H1 (cell line): ENCODE data around the gene ZNF609. TPM values are rescaled to one million over a fixed set of nuclear protein-coding genes. Genes with fewer than 3 reads are reported as not detected.

ENCODE experiments used
- CTCF ChIA-PET: fragments of 300-600 bp; sonication (Branson Sonifier 250); formaldehyde crosslinking; loops from one replicate; lab custom pipeline; 2021; ENCODE audit not compliant: partially characterized antibody; lab: Charles Lee
- POLR2A ChIA-PET: fragments of 300-600 bp; sonication (Branson Sonifier 250); formaldehyde crosslinking; loops from one replicate; lab custom pipeline; 2021; ENCODE audit warnings: inconsistent platforms; ENCODE audit not compliant: partially characterized antibody; lab: Charles Lee
- DNase-seq, 2 experiments: peaks; one replicate each; pipeline versions ENCODE4 v3.0.0 to v3.0.0-alpha.2; 2010 to 2022; ENCODE audit warnings: low spot score in 2 of 2, low read depth in 1 of 2, mixed read lengths in 1 of 2
- FAIRE-seq: peaks from 2 replicates; lab custom pipeline; 2011; peaks lifted over from hg19 to GRCh38; lab: Jason Lieb, UNC
- H2AFZ ChIP-seq: 2 replicates; pipeline ENCODE4 v1.8.1; 2012; ENCODE audit warnings: low read length, inconsistent platforms
- H2AK5ac ChIP-seq: 2 replicates; pipeline ENCODE4 v1.6.1; 2013; ENCODE audit warnings: low read depth, low read length
- H2BK120ac ChIP-seq: replicated peaks from 2 replicates; pipeline ENCODE3; 2013; ENCODE audit warnings: low read depth, low read length, inconsistent platforms
- H2BK12ac ChIP-seq: 2 replicates; pipeline ENCODE4 v1.6.1; 2013; ENCODE audit warnings: low read depth, low read length
- H2BK15ac ChIP-seq: 2 replicates; pipeline ENCODE4 v1.6.1; 2013; ENCODE audit warnings: low read length
- H2BK20ac ChIP-seq: 2 replicates; pipeline ENCODE4 v1.6.1; 2013; ENCODE audit warnings: low read length
- H2BK5ac ChIP-seq: 2 replicates; pipeline ENCODE4 v1.6.1; 2013; ENCODE audit warnings: low read depth, low read length
- H3K14ac ChIP-seq: 2 replicates; pipeline ENCODE4 v1.6.1; 2013; ENCODE audit warnings: inconsistent platforms; ENCODE audit not compliant: insufficient read length
- H3K18ac ChIP-seq: 2 replicates; pipeline ENCODE4 v1.6.1; 2013; ENCODE audit warnings: low read length; ENCODE audit errors: extremely low read depth
- H3K23ac ChIP-seq: 2 replicates; pipeline ENCODE4 v1.6.1; 2013; ENCODE audit warnings: inconsistent platforms; ENCODE audit not compliant: insufficient read length
- H3K23me2 ChIP-seq: 2 replicates; pipeline ENCODE4 v1.6.1; 2013; ENCODE audit warnings: low read depth, low read length
- H3K27ac ChIP-seq: 2 replicates; pipeline ENCODE4 v1.6.1; 2011; ENCODE audit warnings: low read depth, low read length, inconsistent platforms
- H3K27me3 ChIP-seq, 4 experiments: replicated peaks in 1 of 4; 1 replicate in 1 of 4; 2 replicates in 3 of 4; pipeline versions ENCODE4 v1.6.1 to v1.8.1; 2011 to 2013; ENCODE audit warnings: low read length in 3 of 4, mild to moderate bottlenecking in 3 of 4, inconsistent platforms in 2 of 4, mixed read lengths in 2 of 4, moderate library complexity in 1 of 4; ENCODE audit not compliant: control insufficient read depth in 3 of 4, insufficient read depth in 3 of 4; ENCODE audit errors: extremely low read depth in 1 of 4
- H3K36me3 ChIP-seq, 4 experiments: 2 replicates each; pipeline versions ENCODE4 v1.6.1 to v1.8.1; 2011 to 2013; ENCODE audit warnings: mild to moderate bottlenecking in 4 of 4, low read length in 3 of 4, moderate library complexity in 2 of 4, control low read depth in 1 of 4, inconsistent platforms in 1 of 4; ENCODE audit not compliant: insufficient read depth in 4 of 4, control insufficient read depth in 2 of 4
- H3K4ac ChIP-seq: replicated peaks from 2 replicates; pipeline ENCODE3; 2013; ENCODE audit warnings: low read length, low read depth, mixed read lengths, inconsistent platforms; ENCODE audit not compliant: insufficient read length
- H3K4me1 ChIP-seq, 4 experiments: replicated peaks in 1 of 4; 1 replicate in 1 of 4; 2 replicates in 3 of 4; pipeline versions ENCODE4 v1.6.1 to v1.8.1; 2011 to 2013; ENCODE audit warnings: low read length in 3 of 4, inconsistent platforms in 2 of 4, mixed read lengths in 1 of 4; ENCODE audit not compliant: insufficient read depth in 4 of 4, control insufficient read depth in 3 of 4
- H3K4me2 ChIP-seq, 2 experiments: 2 replicates each; pipeline versions ENCODE4 v1.6.1 to v1.8.1; 2011 to 2013; ENCODE audit warnings: low read depth in 2 of 2, low read length in 2 of 2, control low read depth in 1 of 2, inconsistent platforms in 1 of 2, mild to moderate bottlenecking in 1 of 2; ENCODE audit not compliant: insufficient read depth in 1 of 2
- H3K4me3 ChIP-seq, 4 experiments: fragments of 200-600, 300-600 bp in 1 of 4; sonication (generic), shearing (Covaris generic), sonication (Bioruptor Twin) in 1 of 4; 2 replicates each; pipeline versions ENCODE4 v1.5.1 to v1.8.1; 2011 to 2016; ENCODE audit warnings: low read length in 4 of 4, low read depth in 3 of 4, control low read depth in 2 of 4, inconsistent platforms in 2 of 4, mild to moderate bottlenecking in 2 of 4, mixed read lengths in 1 of 4, moderate library complexity in 1 of 4; ENCODE audit not compliant: insufficient read depth in 2 of 4; ENCODE audit errors: extremely low read depth in 1 of 4
- H3K56ac ChIP-seq: replicated peaks from 2 replicates; pipeline ENCODE3; 2013; ENCODE audit warnings: low read depth, mild to moderate bottlenecking, mixed read lengths, low read length, inconsistent platforms; ENCODE audit not compliant: insufficient read length
- H3K79me1 ChIP-seq: 2 replicates; pipeline ENCODE4 v1.6.1; 2013; ENCODE audit warnings: low read depth, low read length, control low read depth
- H3K79me2 ChIP-seq, 2 experiments: 2 replicates each; pipeline versions ENCODE4 v1.6.1 to v1.8.1; 2012 to 2013; ENCODE audit warnings: low read length in 2 of 2, mild to moderate bottlenecking in 2 of 2, inconsistent platforms in 1 of 2; ENCODE audit not compliant: insufficient read depth in 2 of 2, control insufficient read depth in 1 of 2
- H3K9ac ChIP-seq, 4 experiments: replicated peaks in 1 of 4; 1 replicate in 1 of 4; 2 replicates in 3 of 4; pipeline versions ENCODE4 v1.6.1 to v1.8.1; 2011 to 2013; ENCODE audit warnings: low read depth in 3 of 4, low read length in 3 of 4, control low read depth in 2 of 4, mild to moderate bottlenecking in 2 of 4, moderate library complexity in 2 of 4, inconsistent platforms in 1 of 4; ENCODE audit errors: extremely low read depth in 1 of 4
- H3K9me3 ChIP-seq, 2 experiments: 2 replicates each; pipeline versions ENCODE4 v1.6.1 to v1.8.1; 2012 to 2013; ENCODE audit warnings: mild to moderate bottlenecking in 2 of 2, moderate library complexity in 2 of 2, control low read depth in 1 of 2, inconsistent platforms in 1 of 2, low read depth in 1 of 2, low read length in 1 of 2, mixed read lengths in 1 of 2; ENCODE audit not compliant: insufficient read depth in 2 of 2
- H4K20me1 ChIP-seq, 2 experiments: replicated peaks in 1 of 2; 2 replicates each; pipeline versions ENCODE3 to v1.8.1; 2011 to 2013; ENCODE audit warnings: inconsistent platforms in 2 of 2, low read length in 2 of 2, mild to moderate bottlenecking in 1 of 2; ENCODE audit not compliant: insufficient read depth in 2 of 2, control insufficient read depth in 1 of 2
- H4K5ac ChIP-seq: 2 replicates; pipeline ENCODE4 v1.6.1; 2013; ENCODE audit warnings: low read length, low read depth, mixed read lengths, inconsistent platforms; ENCODE audit not compliant: insufficient read length
- H4K8ac ChIP-seq: 2 replicates; pipeline ENCODE4 v1.8.0; 2013; ENCODE audit warnings: mild to moderate bottlenecking, moderate library complexity, low read length, inconsistent platforms; ENCODE audit not compliant: insufficient read depth; ENCODE audit errors: extremely low read depth
- H4K91ac ChIP-seq: replicated peaks from 2 replicates; pipeline ENCODE3; 2013; ENCODE audit warnings: low read length, mixed read lengths, inconsistent platforms; ENCODE audit not compliant: insufficient read length
- ATF3 ChIP-seq: IDR thresholded peaks from 2 replicates; pipeline ENCODE4 v1.6.1; 2011; ENCODE audit warnings: low read depth, mild to moderate bottlenecking, low read length; ENCODE audit not compliant: insufficient read depth
- KDM4A ChIP-seq: IDR thresholded peaks from one replicate; pipeline ENCODE4 v1.7.1; 2012; ENCODE audit warnings: low read depth, mild to moderate bottlenecking, moderate library complexity, low read length, inconsistent platforms; ENCODE audit not compliant: severe bottlenecking
- MAX ChIP-seq: IDR thresholded peaks from 2 replicates; pipeline ENCODE4 v1.6.1; 2012; ENCODE audit warnings: inconsistent platforms
- POLR2AphosphoS5 ChIP-seq: IDR thresholded peaks from 2 replicates; pipeline ENCODE4 v1.6.1; 2011; ENCODE audit warnings: low read depth, low read length
- RXRA ChIP-seq: IDR thresholded peaks from 2 replicates; pipeline ENCODE4 v1.6.1; 2011; ENCODE audit warnings: low read depth, mild to moderate bottlenecking, low read length, moderate library complexity; ENCODE audit not compliant: insufficient read depth
- SP1 ChIP-seq: IDR thresholded peaks from 2 replicates; pipeline ENCODE4 v1.6.1; 2011; ENCODE audit warnings: low read depth, low read length
- SP2 ChIP-seq: IDR thresholded peaks from 2 replicates; pipeline ENCODE4 v1.6.1; 2012; ENCODE audit warnings: mild to moderate bottlenecking, low read length, inconsistent platforms
- WGBS, 2 experiments: shearing (Covaris generic) in 1 of 2; methylation state at CpG; one replicate each; pipeline versions ENCODE4 v1.1.6 to v1.1.7; 2013 to 2015; ENCODE audit warnings: low lambda C conversion rate in 2 of 2, mixed read lengths in 2 of 2, inconsistent platforms in 1 of 2, low coverage in 1 of 2, missing lambda C conversion rate in 1 of 2; ENCODE audit not compliant: insufficient replicate concordance in 2 of 2, insufficient coverage in 1 of 2, insufficient read length in 1 of 2; ENCODE audit errors: extremely low coverage in 1 of 2, missing lambda C conversion rate in 1 of 2; 5-methylcytosine and 5-hydroxymethylcytosine counted together
- polyA plus RNA-seq, 7 experiments: library from polyadenylated mRNA; depleted of rRNA in 3 of 7; stranded (reverse) in 5 of 7; unstranded in 2 of 7; fragments of >200 nt in 5 of 7; fragments of 200-250 nt in 2 of 7; gene quantifications; 1 replicate in 5 of 7; 2 replicates in 1 of 7; 4 replicates in 1 of 7; pipeline versions ENCODE4 v1.2.1 to v1.2.3, GENCODE V29; 2011 to 2013; ENCODE audit warnings: missing spikeins in 2 of 7, mixed read lengths in 2 of 7
- total RNA-seq: library from RNA; stranded (reverse); fragmentation: NEBNext Ultra II Directional; extraction: Animal tissue kit (Norgen Biotek cat#: 25700); gene quantifications from 2 replicates; pipeline ENCODE4 v1.2.1, GENCODE V29; 2021

Gene ZNF609
- total and polyA plus RNA-seq, 2 of the 8 experiments (the other 6 are each of a cell fraction or from before 2014, with no cell fraction given): 15.5 to 47.8 TPM

GRCh38 chr15:64501396-64501715 is 41.0 kb downstream of the ZNF609 start:
- POLR2A ChIA-PET: interaction anchor here (0.9 to 2.0 kb wide), 4 partner anchors 11 to 37 kb away, joined by 3 to 10 read pairs (median 4); no protein-coding TSS in a partner anchor
- CTCF ChIA-PET: interaction anchor here (1.1 to 1.7 kb wide), 2 partner anchors 12 to 18 kb away, joined by 3 to 5 read pairs; no protein-coding TSS in a partner anchor
- H4K20me1 ChIP-seq: peaks cover 13 to 24% of the 10 kb centered on the region in 2 experiments

More at GRCh38 chr15:64501396-64501715, 41.0 kb downstream of the ZNF609 start:
- no peak for TF ChIP-seq POLR2AphosphoS5
- no peak for TF ChIP-seq MAX
- TF ChIP-seq KDM4A: no peak
- TF ChIP-seq RXRA: no peak
- no peak for TF ChIP-seq ATF3
- TF ChIP-seq SP1: no peak
- no peak for TF ChIP-seq SP2
- 100% methylated on average over 1 of the region's 1 CpG; no CpG with 5 or more reads in 1 of the 2 experiments for WGBS, 2 experiments
- Histone ChIP-seq H3K4ac (no peak overlapping the region), H4K5ac (no peak overlapping the region), H3K79me1 (peaks cover 12% of the 10 kb centered on the region), H2AK5ac (no peak overlapping the region), H3K23me2 (no peaks in the 10 kb centered on the region), H3K23ac (no peak overlapping the region), H2AFZ (no peak overlapping the region), H3K27me3 (no peaks in the 10 kb centered on the region), H2BK120ac (no peak overlapping the region), H3K79me2 (peaks cover 0 to 85% of the 10 kb centered on the region in 2 experiments; a peak in 2 of 4 replicates), H2BK15ac (no peak overlapping the region), H2BK5ac (no peak overlapping the region), H3K9ac (no peak overlapping the region), H4K91ac (no peak overlapping the region), H3K9me3 (no peaks in the 10 kb centered on the region), H2BK20ac (no peak overlapping the region), H3K14ac (no peak overlapping the region), H3K4me1 (no peaks in the 10 kb centered on the region; a peak in 1 of 7 replicates), H2BK12ac (no peak overlapping the region), H3K18ac (no peak overlapping the region), H3K27ac (no peak overlapping the region), H4K8ac (no peak overlapping the region), H3K36me3 (peaks cover 10 to 21% (median 16%) of the 10 kb centered on the region in 4 experiments), H3K4me2 (no peak overlapping the region), H3K4me3 (no peak overlapping the region), H3K56ac (no peak overlapping the region)
- no peak for DNase-seq
- no peak for FAIRE-seq
